H1 (cell line): ENCODE results near the gene CX3CR1. TPM values are rescaled to one million over a fixed set of nuclear protein-coding genes. Genes with fewer than 3 reads are reported as not detected.

Experiments
- CTCF ChIA-PET: fragments of 300-600 bp; sonication (Branson Sonifier 250); formaldehyde crosslinking; loops from one replicate; lab custom pipeline; 2021; ENCODE audit not compliant: partially characterized antibody; lab: Charles Lee
- POLR2A ChIA-PET: fragments of 300-600 bp; sonication (Branson Sonifier 250); formaldehyde crosslinking; loops from one replicate; lab custom pipeline; 2021; ENCODE audit warnings: inconsistent platforms; ENCODE audit not compliant: partially characterized antibody; lab: Charles Lee
- DNase-seq, 2 experiments: peaks; one replicate each; pipeline versions ENCODE4 v3.0.0 to v3.0.0-alpha.2; 2010 to 2022; ENCODE audit warnings: low spot score in 2 of 2, low read depth in 1 of 2, mixed read lengths in 1 of 2
- FAIRE-seq: peaks from 2 replicates; lab custom pipeline; 2011; peaks lifted over from hg19 to GRCh38; lab: Jason Lieb, UNC
- H2AFZ ChIP-seq: 2 replicates; pipeline ENCODE4 v1.8.1; 2012; ENCODE audit warnings: low read length, inconsistent platforms
- H2AK5ac ChIP-seq: 2 replicates; pipeline ENCODE4 v1.6.1; 2013; ENCODE audit warnings: low read depth, low read length
- H2BK120ac ChIP-seq: replicated peaks from 2 replicates; pipeline ENCODE3; 2013; ENCODE audit warnings: low read depth, low read length, inconsistent platforms
- H2BK12ac ChIP-seq: 2 replicates; pipeline ENCODE4 v1.6.1; 2013; ENCODE audit warnings: low read depth, low read length
- H2BK15ac ChIP-seq: 2 replicates; pipeline ENCODE4 v1.6.1; 2013; ENCODE audit warnings: low read length
- H2BK20ac ChIP-seq: 2 replicates; pipeline ENCODE4 v1.6.1; 2013; ENCODE audit warnings: low read length
- H2BK5ac ChIP-seq: 2 replicates; pipeline ENCODE4 v1.6.1; 2013; ENCODE audit warnings: low read depth, low read length
- H3K14ac ChIP-seq: 2 replicates; pipeline ENCODE4 v1.6.1; 2013; ENCODE audit warnings: inconsistent platforms; ENCODE audit not compliant: insufficient read length
- H3K18ac ChIP-seq: 2 replicates; pipeline ENCODE4 v1.6.1; 2013; ENCODE audit warnings: low read length; ENCODE audit errors: extremely low read depth
- H3K23ac ChIP-seq: 2 replicates; pipeline ENCODE4 v1.6.1; 2013; ENCODE audit warnings: inconsistent platforms; ENCODE audit not compliant: insufficient read length
- H3K23me2 ChIP-seq: 2 replicates; pipeline ENCODE4 v1.6.1; 2013; ENCODE audit warnings: low read depth, low read length
- H3K27ac ChIP-seq: 2 replicates; pipeline ENCODE4 v1.6.1; 2011; ENCODE audit warnings: low read depth, low read length, inconsistent platforms
- H3K27me3 ChIP-seq, 4 experiments: replicated peaks in 1 of 4; 1 replicate in 1 of 4; 2 replicates in 3 of 4; pipeline versions ENCODE4 v1.6.1 to v1.8.1; 2011 to 2013; ENCODE audit warnings: low read length in 3 of 4, mild to moderate bottlenecking in 3 of 4, inconsistent platforms in 2 of 4, mixed read lengths in 2 of 4, moderate library complexity in 1 of 4; ENCODE audit not compliant: control insufficient read depth in 3 of 4, insufficient read depth in 3 of 4; ENCODE audit errors: extremely low read depth in 1 of 4
- H3K36me3 ChIP-seq, 4 experiments: 2 replicates each; pipeline versions ENCODE4 v1.6.1 to v1.8.1; 2011 to 2013; ENCODE audit warnings: mild to moderate bottlenecking in 4 of 4, low read length in 3 of 4, moderate library complexity in 2 of 4, control low read depth in 1 of 4, inconsistent platforms in 1 of 4; ENCODE audit not compliant: insufficient read depth in 4 of 4, control insufficient read depth in 2 of 4
- H3K4ac ChIP-seq: replicated peaks from 2 replicates; pipeline ENCODE3; 2013; ENCODE audit warnings: low read length, low read depth, mixed read lengths, inconsistent platforms; ENCODE audit not compliant: insufficient read length
- H3K4me1 ChIP-seq, 4 experiments: replicated peaks in 1 of 4; 1 replicate in 1 of 4; 2 replicates in 3 of 4; pipeline versions ENCODE4 v1.6.1 to v1.8.1; 2011 to 2013; ENCODE audit warnings: low read length in 3 of 4, inconsistent platforms in 2 of 4, mixed read lengths in 1 of 4; ENCODE audit not compliant: insufficient read depth in 4 of 4, control insufficient read depth in 3 of 4
- H3K4me2 ChIP-seq, 2 experiments: 2 replicates each; pipeline versions ENCODE4 v1.6.1 to v1.8.1; 2011 to 2013; ENCODE audit warnings: low read depth in 2 of 2, low read length in 2 of 2, control low read depth in 1 of 2, inconsistent platforms in 1 of 2, mild to moderate bottlenecking in 1 of 2; ENCODE audit not compliant: insufficient read depth in 1 of 2
- H3K4me3 ChIP-seq, 4 experiments: fragments of 200-600, 300-600 bp in 1 of 4; sonication (generic), shearing (Covaris generic), sonication (Bioruptor Twin) in 1 of 4; 2 replicates each; pipeline versions ENCODE4 v1.5.1 to v1.8.1; 2011 to 2016; ENCODE audit warnings: low read length in 4 of 4, low read depth in 3 of 4, control low read depth in 2 of 4, inconsistent platforms in 2 of 4, mild to moderate bottlenecking in 2 of 4, mixed read lengths in 1 of 4, moderate library complexity in 1 of 4; ENCODE audit not compliant: insufficient read depth in 2 of 4; ENCODE audit errors: extremely low read depth in 1 of 4
- H3K56ac ChIP-seq: replicated peaks from 2 replicates; pipeline ENCODE3; 2013; ENCODE audit warnings: low read depth, mild to moderate bottlenecking, mixed read lengths, low read length, inconsistent platforms; ENCODE audit not compliant: insufficient read length
- H3K79me1 ChIP-seq: 2 replicates; pipeline ENCODE4 v1.6.1; 2013; ENCODE audit warnings: low read depth, low read length, control low read depth
- H3K79me2 ChIP-seq, 2 experiments: 2 replicates each; pipeline versions ENCODE4 v1.6.1 to v1.8.1; 2012 to 2013; ENCODE audit warnings: low read length in 2 of 2, mild to moderate bottlenecking in 2 of 2, inconsistent platforms in 1 of 2; ENCODE audit not compliant: insufficient read depth in 2 of 2, control insufficient read depth in 1 of 2
- H3K9ac ChIP-seq, 4 experiments: replicated peaks in 1 of 4; 1 replicate in 1 of 4; 2 replicates in 3 of 4; pipeline versions ENCODE4 v1.6.1 to v1.8.1; 2011 to 2013; ENCODE audit warnings: low read depth in 3 of 4, low read length in 3 of 4, control low read depth in 2 of 4, mild to moderate bottlenecking in 2 of 4, moderate library complexity in 2 of 4, inconsistent platforms in 1 of 4; ENCODE audit errors: extremely low read depth in 1 of 4
- H3K9me3 ChIP-seq, 2 experiments: 2 replicates each; pipeline versions ENCODE4 v1.6.1 to v1.8.1; 2012 to 2013; ENCODE audit warnings: mild to moderate bottlenecking in 2 of 2, moderate library complexity in 2 of 2, control low read depth in 1 of 2, inconsistent platforms in 1 of 2, low read depth in 1 of 2, low read length in 1 of 2, mixed read lengths in 1 of 2; ENCODE audit not compliant: insufficient read depth in 2 of 2
- H4K20me1 ChIP-seq, 2 experiments: replicated peaks in 1 of 2; 2 replicates each; pipeline versions ENCODE3 to v1.8.1; 2011 to 2013; ENCODE audit warnings: inconsistent platforms in 2 of 2, low read length in 2 of 2, mild to moderate bottlenecking in 1 of 2; ENCODE audit not compliant: insufficient read depth in 2 of 2, control insufficient read depth in 1 of 2
- H4K5ac ChIP-seq: 2 replicates; pipeline ENCODE4 v1.6.1; 2013; ENCODE audit warnings: low read length, low read depth, mixed read lengths, inconsistent platforms; ENCODE audit not compliant: insufficient read length
- H4K8ac ChIP-seq: 2 replicates; pipeline ENCODE4 v1.8.0; 2013; ENCODE audit warnings: mild to moderate bottlenecking, moderate library complexity, low read length, inconsistent platforms; ENCODE audit not compliant: insufficient read depth; ENCODE audit errors: extremely low read depth
- H4K91ac ChIP-seq: replicated peaks from 2 replicates; pipeline ENCODE3; 2013; ENCODE audit warnings: low read length, mixed read lengths, inconsistent platforms; ENCODE audit not compliant: insufficient read length
- CBX5 ChIP-seq: fragments of 300-800, 300-1000 bp; sonication (generic); IDR thresholded peaks from 2 replicates; pipeline ENCODE4 v1.7.1; 2016; ENCODE audit warnings: antibody characterized with exemption, low read length, low read depth
- CHD1 ChIP-seq: IDR thresholded peaks from 2 replicates; pipeline ENCODE4 v1.6.1; 2012; ENCODE audit warnings: low read depth, low read length, improper control_type of control experiment
- E2F6 ChIP-seq: IDR thresholded peaks from 2 replicates; pipeline ENCODE4 v1.6.1; 2012; ENCODE audit warnings: inconsistent platforms
- GABPA ChIP-seq: IDR thresholded peaks from 2 replicates; pipeline ENCODE4 v1.6.1; 2011; ENCODE audit warnings: mild to moderate bottlenecking, low read length, moderate library complexity, borderline replicate concordance; ENCODE audit not compliant: insufficient read depth
- KDM4A ChIP-seq: IDR thresholded peaks from one replicate; pipeline ENCODE4 v1.7.1; 2012; ENCODE audit warnings: low read depth, mild to moderate bottlenecking, moderate library complexity, low read length, inconsistent platforms; ENCODE audit not compliant: severe bottlenecking
- KDM5A ChIP-seq: fragments of 200-600 bp; IDR thresholded peaks from 2 replicates; pipeline ENCODE4 v1.7.1; 2012; ENCODE audit warnings: mild to moderate bottlenecking, low read length, inconsistent platforms, mixed read lengths
- MAFK ChIP-seq: IDR thresholded peaks from 2 replicates; pipeline ENCODE4 v1.6.1; 2012; ENCODE audit warnings: low read depth, mild to moderate bottlenecking, improper control_type of control experiment, low read length
- RAD21 ChIP-seq, 2 experiments: IDR thresholded peaks in 1 of 2; conservative IDR thresholded peaks in 1 of 2; 2 replicates each; pipeline ENCODE4 v1.6.1; 2011; ENCODE audit warnings: low read depth in 2 of 2, low read length in 2 of 2, improper control_type of control experiment in 1 of 2, inconsistent platforms in 1 of 2, mild to moderate bottlenecking in 1 of 2, moderate library complexity in 1 of 2
- SIX5 ChIP-seq: IDR thresholded peaks from 2 replicates; pipeline ENCODE4 v1.6.1; 2011; ENCODE audit warnings: mild to moderate bottlenecking, low read depth, low read length
- SP1 ChIP-seq: IDR thresholded peaks from 2 replicates; pipeline ENCODE4 v1.6.1; 2011; ENCODE audit warnings: low read depth, low read length
- TCF12 ChIP-seq: IDR thresholded peaks from 2 replicates; pipeline ENCODE4 v1.6.1; 2011; ENCODE audit warnings: low read depth, mild to moderate bottlenecking, low read length
- WGBS, 2 experiments: shearing (Covaris generic) in 1 of 2; methylation state at CpG; one replicate each; pipeline versions ENCODE4 v1.1.6 to v1.1.7; 2013 to 2015; ENCODE audit warnings: low lambda C conversion rate in 2 of 2, mixed read lengths in 2 of 2, inconsistent platforms in 1 of 2, low coverage in 1 of 2, missing lambda C conversion rate in 1 of 2; ENCODE audit not compliant: insufficient replicate concordance in 2 of 2, insufficient coverage in 1 of 2, insufficient read length in 1 of 2; ENCODE audit errors: extremely low coverage in 1 of 2, missing lambda C conversion rate in 1 of 2; 5-methylcytosine and 5-hydroxymethylcytosine counted together
- polyA plus RNA-seq, 7 experiments: library from polyadenylated mRNA; depleted of rRNA in 3 of 7; stranded (reverse) in 5 of 7; unstranded in 2 of 7; fragments of >200 nt in 5 of 7; fragments of 200-250 nt in 2 of 7; gene quantifications; 1 replicate in 5 of 7; 2 replicates in 1 of 7; 4 replicates in 1 of 7; pipeline versions ENCODE4 v1.2.1 to v1.2.3, GENCODE V29; 2011 to 2013; ENCODE audit warnings: missing spikeins in 2 of 7, mixed read lengths in 2 of 7
- total RNA-seq: library from RNA; stranded (reverse); fragmentation: NEBNext Ultra II Directional; extraction: Animal tissue kit (Norgen Biotek cat#: 25700); gene quantifications from 2 replicates; pipeline ENCODE4 v1.2.1, GENCODE V29; 2021

Gene CX3CR1
- total and polyA plus RNA-seq, 2 of the 8 experiments (the other 6 are each of a cell fraction or from before 2014, with no cell fraction given), result 0.08 TPM; not detected in 1

GRCh38 chr3:39271363-39271914, 8.4 kb downstream of the CX3CR1 start:
- Histone ChIP-seq H4K20me1 (no peaks in the 10 kb centered on the region), H3K27me3 (no peaks in the 10 kb centered on the region), H3K79me2 (no peaks in the 10 kb centered on the region), H2BK5ac (no peak overlapping the region), H2BK20ac (no peak overlapping the region), H2BK120ac (no peak overlapping the region), H3K36me3 (no peaks in the 10 kb centered on the region), H3K56ac (no peak overlapping the region), H2BK12ac (no peak overlapping the region), H4K91ac (no peak overlapping the region), H3K9me3 (no peaks in the 10 kb centered on the region), H3K23ac (no peak overlapping the region), H3K4me1 (peaks cover 0 to 3% (median 0%) of the 10 kb centered on the region in 4 experiments; a peak in 1 of 7 replicates), H3K14ac (no peak overlapping the region), H3K23me2 (no peaks in the 10 kb centered on the region), H3K9ac (no peak overlapping the region), H3K18ac (no peak overlapping the region), H3K79me1 (no peaks in the 10 kb centered on the region), H3K4me2 (no peak overlapping the region), H2AK5ac (no peak overlapping the region), H3K27ac (no peak overlapping the region), H2BK15ac (no peak overlapping the region), H4K8ac (no peak overlapping the region), H4K5ac (no peak overlapping the region), H3K4me3 (no peak overlapping the region), H3K4ac (no peak overlapping the region), H2AFZ (no peak overlapping the region)
- POLR2A ChIA-PET, result no interaction called here
- TF ChIP-seq E2F6 (no peak), CBX5 (no peak), SP1 (no peak), CHD1 (no peak), KDM4A (no peak), SIX5 (no peak), TCF12 (no peak), MAFK (no peak), KDM5A (no peak), GABPA (no peak), RAD21 (IDR thresholded peaks at IDR 0.05 in 1 of 2, conservative IDR thresholded peaks at IDR 0.05 in 1 of 2; ENCODE audit: low read depth in 2 of 2, low read length in 2 of 2) (no peak)
- no peak for DNase-seq
- FAIRE-seq, result no peak
- CTCF ChIA-PET, result interaction anchor here (1.0 to 30.1 kb wide), 12 partner anchors 7 to 165 kb away, joined by 3 to 767 read pairs (median 5); partner anchors contain the start of gene XIRP1
- 91% methylated on average over 6 of the region's 6 CpGs; no CpG with 5 or more reads in 1 of the 2 experiments for WGBS, 2 experiments
